Fibroblast of skin of scalp (primary cell): Measurements from ENCODE around the gene EBP.
"Not testable (repeated sequence)": the region's sequence is repeated elsewhere in the genome, so short reads cannot be mapped to it uniquely, and the experiment has no call there.

Experiments used
- DNase-seq: peaks from one replicate; pipeline ENCODE4 v3.0.0-alpha.2; 2013

Gene EBP

DNA sequence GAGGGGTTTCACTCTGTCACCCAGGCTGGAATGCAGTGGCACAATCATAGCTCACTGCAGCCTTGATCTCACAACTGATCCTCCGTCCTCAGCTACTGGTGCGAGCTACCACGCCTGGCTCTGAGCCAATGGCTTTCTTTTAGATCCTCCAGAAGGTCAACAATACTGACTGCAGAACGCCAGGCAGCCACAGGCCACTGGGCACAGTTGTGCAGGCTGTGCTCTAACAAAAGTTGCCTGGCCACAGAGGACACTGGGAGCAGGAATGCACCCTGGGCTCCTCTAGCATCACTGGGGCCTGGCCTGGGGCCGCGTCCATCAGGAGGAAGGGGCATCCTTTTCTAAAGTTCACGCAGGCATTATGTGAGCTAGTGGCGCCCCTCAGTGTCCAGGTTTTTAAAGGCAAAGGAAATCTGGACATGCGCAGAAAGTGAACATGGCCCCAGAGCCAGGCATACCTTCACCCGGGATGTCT, 27.7 kb upstream of the EBP start:
- peak; percentile 60 for DNase-seq

DNA sequence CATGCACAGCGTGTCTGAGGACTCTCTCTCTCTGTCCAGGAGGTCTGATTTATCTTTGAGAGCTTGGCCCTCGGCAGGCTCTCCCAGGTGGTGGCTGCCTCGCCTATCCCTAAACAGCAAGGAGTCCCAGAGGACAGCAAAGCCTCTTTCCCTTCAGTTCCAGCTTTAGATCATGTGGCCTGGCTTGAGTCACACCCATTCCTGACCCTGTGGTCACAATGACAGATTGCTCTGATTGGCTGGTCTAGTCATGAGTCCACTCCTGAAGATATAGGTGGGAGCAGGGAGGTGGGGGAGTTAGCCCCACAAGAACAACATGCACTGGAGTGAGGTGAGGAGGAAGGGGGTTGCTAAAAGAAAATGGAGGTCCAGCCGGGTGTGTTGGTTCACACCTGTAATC, 24.9 kb upstream of the EBP start:
- no peak for DNase-seq

DNA sequence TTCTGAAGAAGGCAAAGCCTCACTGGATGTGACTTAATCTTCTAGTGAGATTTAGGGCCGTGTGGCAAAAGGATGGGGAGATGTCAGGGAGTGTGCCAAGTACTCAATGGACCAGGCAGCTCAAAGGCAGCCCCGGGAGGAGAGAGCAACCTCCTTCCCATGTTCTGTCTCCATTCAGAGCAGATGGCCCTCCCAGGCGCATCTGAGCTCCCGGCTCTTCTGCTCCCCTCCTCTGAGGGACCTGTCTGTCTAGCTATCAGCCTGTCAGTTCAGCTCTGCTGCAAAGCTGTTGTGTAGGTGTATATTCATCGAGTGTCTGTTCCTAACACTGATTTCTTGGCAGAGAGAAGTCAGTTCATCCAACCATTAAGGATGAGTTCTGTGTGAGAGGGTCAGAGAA, 23.7 kb upstream of the EBP start:
- no peak for DNase-seq

DNA sequence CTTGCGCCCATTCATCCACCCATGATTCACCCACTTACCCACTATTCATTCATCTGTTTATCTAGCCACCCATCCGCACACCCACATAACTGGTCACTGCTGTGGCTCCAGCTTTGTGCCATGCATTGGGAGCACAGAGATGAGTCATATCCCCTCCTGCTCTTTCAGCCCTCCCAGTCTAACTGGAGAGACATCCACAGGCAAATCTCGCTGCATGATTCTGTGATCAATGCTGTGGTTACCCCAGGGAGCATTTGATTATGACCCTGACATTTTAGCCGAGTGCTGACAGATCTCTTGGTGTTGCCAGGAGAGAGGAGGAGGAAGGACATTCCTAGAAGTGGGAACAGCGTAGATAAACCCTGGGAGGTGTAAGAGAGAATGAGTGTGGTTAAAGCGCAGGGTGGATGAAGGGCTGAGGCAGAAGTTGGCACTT, 23.2 kb upstream of the EBP start:
- DNase-seq = peak; percentile 84

DNA sequence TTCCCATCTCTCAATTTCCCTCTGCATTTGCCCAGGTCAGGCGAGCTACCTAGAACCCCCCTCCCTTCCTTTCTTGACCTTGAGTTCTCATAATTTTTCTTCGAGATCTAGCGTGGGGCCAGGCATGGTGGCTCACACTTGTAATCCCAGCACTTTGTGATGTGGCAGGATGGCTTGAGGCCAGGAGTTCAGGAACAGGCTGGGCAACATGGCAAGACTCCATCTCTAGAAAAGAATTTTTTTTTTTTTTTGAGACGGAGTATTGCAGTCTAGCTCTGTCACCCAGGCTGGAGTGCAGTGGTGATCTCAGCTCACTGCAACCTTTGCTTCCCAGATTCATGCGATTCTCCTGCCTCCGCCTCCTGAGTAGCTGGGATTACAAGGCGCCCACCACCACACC, 17.3 kb upstream of the EBP start:
- no peak for DNase-seq

DNA sequence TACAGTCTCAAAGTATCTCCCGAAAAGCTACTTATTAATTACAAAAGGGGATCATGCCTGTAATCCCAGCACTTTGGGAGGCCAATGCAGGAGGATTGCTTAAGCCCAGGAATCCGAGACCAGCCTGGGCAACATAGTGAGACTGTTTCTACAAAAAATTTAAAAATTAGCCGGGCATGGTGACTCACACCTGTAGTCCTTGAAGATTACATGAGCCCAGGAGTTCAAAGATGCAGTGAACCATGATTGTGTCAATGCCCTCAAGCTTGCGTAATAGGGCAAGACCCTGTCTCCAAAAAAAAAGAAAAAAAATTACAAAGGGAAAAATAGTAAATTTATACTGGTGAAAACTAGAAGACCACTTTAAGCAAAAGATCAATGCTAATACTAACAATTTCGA, 16.1 kb upstream of the EBP start:
- no peak for DNase-seq

DNA sequence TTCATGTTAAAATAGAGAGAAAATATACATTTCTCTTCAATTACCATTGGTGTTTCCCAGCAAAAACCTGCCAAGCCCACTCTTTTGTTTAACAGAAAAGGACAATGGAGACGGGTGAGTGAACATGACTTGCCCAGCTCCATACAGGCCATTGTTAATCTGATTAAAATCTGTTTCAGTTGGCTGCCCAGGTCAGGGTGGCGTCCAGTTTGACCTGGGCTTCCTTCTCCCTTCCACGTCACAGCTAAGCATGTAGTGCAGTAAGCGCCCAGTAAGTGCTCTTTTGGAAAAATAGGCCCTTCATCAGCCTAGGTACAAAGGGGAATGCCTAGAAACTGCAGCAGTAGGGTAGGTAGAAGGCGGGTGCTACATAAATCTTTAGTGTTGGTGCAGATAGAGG, 14.4 kb upstream of the EBP start:
- no peak for DNase-seq

DNA sequence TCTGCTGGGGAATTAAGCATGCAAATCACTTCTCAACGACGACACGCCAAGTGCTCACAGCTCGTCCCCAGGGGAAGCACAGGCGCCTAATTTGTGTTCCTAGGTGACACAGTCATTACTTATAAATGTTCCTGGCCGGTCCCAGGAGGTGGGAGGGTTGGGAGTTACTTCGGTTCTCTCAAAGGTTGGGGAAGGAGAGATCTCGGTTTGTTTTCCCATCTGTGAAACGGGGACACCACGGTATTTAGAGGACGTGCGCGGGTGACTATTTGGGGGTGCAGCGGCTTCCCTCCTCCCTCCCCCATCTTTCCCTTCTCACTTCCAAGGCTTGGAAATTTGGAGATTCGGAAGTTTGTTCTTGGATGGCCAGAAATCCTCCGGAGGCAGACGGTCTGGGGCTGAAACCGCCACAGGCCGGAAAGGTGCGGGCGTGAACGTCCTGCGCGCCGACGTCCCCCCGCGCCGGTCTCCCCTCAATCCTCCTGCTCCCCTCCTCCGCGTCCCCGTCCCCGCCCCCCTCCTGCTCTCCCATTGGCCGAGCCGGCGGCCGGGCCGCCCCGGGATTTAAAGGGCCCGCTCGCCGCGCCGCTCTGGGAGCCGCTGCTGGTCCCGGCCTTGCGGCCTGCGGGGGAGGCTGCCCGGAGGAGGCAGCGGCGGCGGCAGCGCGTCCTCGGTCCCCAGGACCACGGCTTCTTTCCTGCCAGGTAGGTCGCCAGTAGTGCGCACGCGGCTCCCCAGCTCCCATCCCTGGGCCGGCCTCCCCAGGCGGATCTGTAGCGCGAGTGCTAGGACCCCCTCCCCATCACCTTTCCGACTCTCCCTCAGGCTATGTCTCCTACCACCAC, 13.0 kb upstream of the EBP start, which contains the start of gene PORCN:
Gene PORCN (plus strand): TSS at position 593 of the 845 bp plus-strand sequence. CDS start 829 bp downstream, outside the sequence.
- peak; percentile 62 for DNase-seq

DNA sequence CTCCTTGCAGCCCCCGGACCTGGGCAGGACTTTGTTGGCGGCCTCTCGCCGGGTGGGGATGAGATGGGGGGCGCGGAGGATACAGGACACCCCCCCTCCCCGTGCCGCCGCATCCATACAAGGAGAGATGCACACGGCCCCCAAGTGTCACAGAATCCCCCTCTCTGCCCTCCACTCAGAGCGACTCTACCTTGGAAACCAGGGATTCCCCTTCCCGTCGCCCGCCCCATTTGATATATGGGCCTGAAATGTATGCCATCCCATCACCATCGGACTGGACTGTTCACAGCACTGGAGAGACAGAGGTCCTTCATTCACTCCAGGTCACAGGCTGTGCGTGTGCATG, 12.4 kb upstream of the EBP start:
- DNase-seq = no peak

DNA sequence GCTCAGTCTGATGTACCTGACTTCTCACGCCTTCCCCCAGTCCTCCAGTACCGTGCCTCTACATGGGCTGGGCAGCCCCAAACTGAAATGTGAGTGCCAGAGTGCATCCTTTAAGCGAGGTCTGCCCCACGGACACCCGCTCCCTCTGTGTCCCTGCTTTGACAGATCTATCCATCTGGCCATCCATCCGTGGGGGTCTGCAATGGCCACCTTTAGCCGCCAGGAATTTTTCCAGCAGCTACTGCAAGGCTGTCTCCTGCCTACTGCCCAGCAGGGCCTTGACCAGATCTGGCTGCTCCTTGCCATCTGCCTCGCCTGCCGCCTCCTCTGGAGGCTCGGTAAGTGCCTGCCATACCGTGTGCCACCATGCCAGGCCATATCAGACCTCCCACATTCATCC, 12.0 kb upstream of the EBP start:
- no peak for DNase-seq

DNA sequence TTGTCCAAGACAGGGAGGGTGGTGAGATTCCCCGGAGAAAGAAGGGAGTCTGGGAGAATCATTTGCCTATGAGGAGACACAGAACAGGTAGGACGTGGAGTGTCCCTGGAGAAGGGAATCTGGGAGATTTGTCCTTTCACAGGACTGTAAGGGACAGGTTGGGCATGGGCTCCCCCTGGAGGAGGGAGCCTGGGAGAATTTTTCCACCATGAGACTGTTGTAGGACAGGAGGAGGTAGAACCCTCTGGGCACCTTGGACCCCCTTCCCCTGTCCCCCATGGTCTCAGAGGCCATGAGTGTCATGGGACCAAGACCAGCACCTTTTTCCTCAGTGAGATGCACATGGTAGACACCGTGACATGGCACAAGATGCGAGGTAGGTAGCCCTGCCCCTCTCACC, 10.0 kb upstream of the EBP start:
- DNase-seq = peak; percentile 23

DNA sequence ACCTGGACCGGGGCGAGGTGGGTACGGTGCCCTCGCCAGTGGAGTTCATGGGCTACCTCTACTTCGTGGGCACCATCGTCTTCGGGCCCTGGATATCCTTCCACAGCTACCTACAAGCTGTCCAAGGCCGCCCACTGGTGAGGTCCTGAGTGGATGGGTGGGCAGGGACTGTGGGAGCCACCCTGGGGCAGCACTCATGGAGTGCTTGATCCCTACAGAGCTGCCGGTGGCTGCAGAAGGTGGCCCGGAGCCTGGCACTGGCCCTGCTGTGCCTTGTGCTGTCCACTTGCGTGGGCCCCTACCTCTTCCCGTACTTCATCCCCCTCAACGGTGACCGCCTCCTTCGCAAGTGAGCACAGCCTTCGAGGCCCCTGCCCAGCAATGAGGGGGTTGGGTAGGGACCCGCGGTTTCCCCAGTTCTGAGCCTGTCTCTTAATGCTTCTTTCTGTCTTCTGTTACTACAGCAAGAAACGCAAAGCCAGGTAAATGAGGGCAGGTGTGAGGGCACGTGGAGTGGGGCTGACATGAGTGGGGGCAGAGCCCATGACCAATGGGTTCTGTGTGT, 9.2 kb upstream of the EBP start:
- no peak for DNase-seq

DNA sequence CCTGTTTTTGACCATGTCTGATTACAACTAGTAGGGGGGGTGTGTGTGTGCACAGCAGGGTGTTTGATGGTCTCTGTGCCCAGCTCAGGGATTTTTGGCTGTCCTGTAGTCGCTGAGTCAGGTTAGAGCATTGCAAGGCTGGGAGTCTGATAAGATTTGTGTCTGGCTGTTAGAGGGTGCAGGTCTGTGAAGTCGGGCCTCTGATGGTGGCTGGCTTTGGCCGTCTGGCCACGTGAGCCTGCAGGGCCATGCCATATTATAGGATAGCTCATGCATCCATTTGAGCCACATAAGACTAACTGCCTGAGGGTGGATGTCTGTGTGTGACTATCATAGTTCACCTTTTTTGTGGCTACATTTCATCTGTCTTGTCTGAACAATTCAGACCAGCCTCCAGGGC, 7.9 kb upstream of the EBP start:
- DNase-seq = no peak

DNA sequence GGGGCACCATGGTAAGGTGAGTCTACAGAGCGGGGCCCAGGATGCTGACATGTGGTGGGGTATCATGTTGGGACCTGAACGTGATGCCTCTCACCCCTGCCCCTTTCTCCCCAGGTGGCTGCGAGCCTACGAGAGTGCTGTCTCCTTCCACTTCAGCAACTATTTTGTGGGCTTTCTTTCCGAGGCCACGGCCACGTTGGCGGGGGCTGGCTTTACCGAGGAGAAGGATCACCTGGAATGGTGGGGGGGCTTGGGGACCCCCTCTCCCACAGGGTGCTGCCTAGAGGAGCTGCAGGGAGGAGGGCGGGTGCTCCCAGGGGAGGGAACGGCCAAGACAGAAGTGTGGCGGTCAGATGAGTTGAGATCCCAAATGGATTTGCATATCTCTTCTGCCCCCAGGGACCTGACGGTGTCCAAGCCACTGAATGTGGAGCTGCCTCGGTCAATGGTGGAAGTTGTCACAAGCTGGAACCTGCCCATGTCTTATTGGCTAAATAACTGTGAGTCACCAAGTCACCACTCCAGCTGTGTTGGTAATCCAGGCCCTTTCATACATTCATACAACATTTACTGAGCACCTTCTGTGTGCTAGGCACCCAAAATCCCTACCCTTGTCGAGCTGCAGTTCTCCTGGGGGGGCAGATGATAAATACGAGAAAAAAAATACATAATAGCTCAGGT, 7.3 kb upstream of the EBP start:
- DNase-seq = no peak

DNA sequence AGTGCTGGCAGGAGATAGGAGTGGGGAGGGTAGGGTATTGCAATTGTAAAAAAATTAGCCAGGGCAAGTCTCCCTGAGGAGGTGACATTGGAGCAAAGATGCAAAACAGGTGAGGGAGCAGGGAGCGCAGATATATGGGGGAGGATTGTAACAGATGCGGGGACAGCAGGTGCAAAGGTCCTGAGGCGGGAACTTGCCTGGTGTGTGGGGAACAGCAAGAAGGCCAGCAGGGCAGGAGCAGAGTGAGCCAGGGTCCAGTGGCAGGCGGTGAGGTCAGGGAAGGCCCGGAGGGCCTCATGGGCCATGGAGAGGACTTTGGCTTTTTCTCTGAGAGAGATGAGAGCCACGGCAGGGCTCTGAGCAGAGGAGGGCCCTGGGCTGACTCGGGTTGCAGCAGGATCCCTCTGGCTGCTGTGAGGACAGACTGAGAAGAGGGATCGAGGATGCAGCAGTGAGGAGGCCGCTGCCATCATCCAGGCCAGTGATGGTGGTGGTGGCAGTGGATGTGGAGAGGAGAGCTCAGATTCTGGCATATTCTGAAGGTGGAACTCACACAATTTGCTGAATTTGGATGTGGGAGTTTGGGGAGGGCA, 6.6 kb upstream of the EBP start:
- DNase-seq = no peak

DNA sequence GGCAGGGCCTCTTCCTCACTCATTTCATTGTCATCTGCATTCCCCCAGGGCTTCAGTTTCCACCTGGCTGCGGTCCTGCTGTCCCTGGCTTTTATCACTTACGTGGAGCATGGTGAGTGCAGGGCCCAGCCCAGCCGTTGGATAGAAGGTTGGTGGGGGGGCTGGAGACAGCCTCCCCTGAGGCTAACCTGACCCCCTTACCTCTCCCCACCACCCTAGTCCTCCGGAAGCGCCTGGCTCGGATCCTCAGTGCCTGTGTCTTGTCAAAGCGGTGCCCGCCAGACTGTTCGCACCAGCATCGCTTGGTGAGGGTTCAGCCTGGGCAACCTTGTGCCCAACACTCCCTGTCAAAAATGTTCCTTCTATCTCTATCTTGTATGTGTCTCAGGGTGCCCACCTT, 5.8 kb upstream of the EBP start:
- no peak for DNase-seq

DNA sequence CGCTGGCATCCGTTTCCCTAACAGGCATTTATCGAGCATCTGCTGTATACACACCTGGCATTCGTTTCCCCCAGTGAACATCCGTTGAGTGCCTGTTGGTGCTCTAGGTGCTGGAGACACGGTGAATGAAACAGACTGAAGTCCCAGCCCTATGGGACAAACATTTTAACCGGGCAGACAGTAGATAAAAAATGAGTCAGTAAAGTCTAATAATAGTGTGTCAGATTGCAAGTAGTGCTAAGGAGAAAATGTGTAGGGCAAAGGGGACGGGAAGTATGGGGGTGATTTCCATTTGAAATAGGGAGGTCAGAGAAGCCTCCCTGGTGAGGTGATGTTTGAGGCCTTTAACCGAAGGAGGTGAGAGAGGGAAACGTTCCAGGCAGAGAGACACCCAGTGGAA, 5.3 kb upstream of the EBP start:
- DNase-seq = no peak

DNA sequence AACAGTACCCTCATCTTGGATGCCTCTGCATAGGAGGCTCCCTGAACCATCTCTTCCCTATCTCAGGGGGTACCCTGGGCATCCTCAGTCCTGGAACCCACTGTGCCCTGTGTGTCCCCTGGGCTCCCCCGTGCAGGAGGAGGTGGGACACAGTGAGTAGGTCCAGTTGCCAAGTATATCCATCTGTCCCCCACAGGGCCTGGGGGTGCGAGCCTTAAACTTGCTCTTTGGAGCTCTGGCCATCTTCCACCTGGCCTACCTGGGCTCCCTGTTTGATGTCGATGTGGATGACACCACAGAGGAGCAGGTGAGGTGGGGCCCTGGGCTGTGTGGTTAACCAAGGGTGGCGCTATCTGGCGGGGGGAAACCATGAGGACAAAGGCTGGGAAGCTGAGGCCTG, 4.6 kb upstream of the EBP start:
- DNase-seq = no peak

DNA sequence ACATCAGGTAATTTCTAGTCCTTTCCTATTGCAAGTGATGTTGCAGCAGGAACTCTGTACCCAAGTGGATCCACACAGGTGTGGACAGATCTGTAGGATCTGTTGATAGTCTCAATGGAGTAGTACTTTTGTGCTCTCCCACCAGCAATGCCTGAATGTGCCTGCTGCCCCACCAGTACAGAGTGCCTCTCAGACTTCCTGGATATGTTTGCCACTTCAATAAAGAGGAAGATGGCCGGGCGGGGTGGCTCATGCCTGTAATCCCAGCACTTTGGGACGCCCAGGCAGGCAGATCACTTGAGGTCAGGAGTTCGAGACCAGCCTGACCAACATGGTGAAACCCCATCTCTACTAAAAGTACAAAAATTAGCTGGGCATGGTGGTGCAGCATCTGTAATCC, 2.1 kb upstream of the EBP start:
- not testable (repeated sequence) for DNase-seq

DNA sequence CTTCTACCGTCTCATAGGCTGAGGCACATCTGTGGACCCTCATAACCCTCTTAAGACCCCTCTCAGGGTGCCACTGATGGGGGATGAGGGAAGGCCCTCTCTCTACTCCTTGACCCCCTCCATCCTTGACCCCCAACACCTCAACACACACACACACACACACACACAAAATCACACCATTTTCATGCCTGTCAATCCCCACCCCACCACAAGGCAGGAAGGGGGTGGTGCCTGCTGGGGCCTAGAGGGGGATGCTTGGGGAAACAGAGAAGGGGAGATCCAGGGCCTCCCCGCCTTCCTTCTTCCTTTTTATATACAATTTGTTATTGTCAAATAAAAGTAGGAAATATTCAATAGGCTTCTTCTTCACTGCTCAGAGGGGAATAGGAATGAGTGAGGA, 1.2 kb upstream of the EBP start:
- DNase-seq = no peak

DNA sequence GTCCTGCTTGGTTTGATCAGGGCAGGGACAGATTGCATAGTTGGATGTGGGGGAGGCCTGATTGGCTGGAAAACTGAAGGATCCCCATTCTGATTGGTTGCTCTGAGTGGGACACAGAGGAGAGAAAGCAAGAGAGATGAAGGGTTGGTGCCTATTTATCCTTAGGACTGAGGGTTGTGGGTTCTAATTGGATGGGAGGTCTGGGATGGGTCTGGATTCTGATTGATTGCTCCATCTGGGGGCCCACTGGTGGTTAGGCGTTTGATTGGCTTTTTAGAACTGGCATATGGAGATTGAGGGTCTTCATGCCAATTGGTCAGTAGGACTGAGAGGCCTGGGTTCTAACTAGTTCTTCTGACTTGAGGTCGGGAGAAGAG, 644 bp upstream of the EBP start:
- no peak for DNase-seq

DNA sequence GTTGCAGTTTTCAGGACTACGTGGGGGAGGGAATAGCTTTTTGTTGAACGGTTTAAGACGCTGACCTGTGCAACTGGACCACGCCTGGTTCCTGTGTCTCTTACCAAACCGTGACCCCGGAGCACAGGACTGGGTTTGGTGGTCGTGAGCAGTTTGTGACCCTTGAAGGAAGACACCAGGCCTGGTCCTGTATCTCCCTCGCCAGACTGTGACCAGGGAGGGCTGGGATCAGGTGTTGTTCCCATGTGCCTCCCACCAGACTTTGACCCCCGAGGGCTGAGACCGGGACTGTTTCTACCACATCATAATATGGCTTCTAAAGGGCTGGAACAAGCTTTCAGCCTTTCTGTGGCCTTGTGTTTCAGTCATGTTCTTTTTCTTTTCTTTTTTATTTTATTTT, 683 bp downstream of the EBP start:
- no peak for DNase-seq

DNA sequence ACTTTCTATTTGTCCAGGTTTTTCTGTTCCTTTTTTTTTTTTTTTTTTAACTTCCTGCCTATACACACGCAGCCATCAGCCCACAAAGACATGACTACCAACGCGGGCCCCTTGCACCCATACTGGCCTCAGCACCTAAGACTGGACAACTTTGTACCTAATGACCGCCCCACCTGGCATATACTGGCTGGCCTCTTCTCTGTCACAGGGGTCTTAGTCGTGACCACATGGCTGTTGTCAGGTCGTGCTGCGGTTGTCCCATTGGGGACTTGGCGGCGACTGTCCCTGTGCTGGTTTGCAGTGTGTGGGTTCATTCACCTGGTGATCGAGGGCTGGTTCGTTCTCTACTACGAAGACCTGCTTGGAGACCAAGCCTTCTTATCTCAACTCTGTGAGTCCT, 2.1 kb downstream of the EBP start:
- DNase-seq = no peak

DNA sequence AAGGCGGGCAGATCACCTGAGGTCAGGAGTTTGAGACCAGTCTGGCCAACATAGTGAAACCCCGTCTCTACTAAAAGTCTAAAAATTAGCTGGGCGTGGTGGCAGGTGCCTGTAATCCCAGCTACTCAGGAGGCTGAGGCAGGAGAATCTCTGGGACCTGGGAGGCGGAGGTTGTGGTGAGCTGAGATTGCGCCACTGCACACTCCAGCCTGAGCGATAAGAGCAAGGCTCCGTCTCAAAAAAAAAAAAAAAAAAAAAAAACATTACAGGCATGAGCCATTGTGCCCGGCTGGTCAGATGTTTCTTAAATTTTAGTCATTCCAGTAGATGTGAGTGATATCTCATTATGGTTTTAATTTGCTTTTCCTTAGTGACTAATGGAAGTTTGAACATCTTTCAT, 4.2 kb downstream of the EBP start:
- not testable (repeated sequence) for DNase-seq
